ENCODE measurements around the gene COL1A1.

COL1A1 gene

DNA sequence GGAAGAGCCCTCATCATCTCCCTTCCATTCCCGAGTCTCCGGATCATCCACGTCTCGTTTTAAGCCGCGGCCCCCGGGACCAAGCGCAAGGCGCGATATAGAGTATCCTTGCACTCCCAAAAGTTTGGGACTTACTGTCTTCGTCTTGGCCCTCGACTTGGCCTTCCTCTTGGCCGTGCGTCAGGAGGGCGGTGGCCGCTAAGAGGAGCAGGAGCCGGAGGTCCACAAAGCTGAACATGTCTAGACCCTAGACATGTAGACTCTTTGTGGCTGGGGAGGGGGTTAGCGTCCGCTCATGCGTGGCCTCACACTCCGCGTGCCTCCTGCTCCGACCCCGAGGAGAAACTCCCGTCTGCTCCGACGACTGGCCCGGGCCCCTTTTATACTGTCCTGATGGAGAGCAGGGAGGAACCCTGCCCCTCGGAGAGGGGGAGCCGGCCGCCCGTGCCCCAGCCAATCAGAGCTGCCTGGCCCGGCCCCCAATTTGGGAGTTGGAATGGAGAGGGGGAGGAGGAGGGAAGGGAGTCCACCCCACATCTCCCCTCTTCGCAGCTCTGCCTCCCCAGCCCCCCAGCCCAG, at the start of gene COL1A1:
Gene COL1A1 (minus strand): TSS at position 356 of the 579 bp plus-strand sequence. CDS start 118 bp downstream, at position 238.
- no peak for DNase-seq (ENCODE audit: low spot score)

DNA sequence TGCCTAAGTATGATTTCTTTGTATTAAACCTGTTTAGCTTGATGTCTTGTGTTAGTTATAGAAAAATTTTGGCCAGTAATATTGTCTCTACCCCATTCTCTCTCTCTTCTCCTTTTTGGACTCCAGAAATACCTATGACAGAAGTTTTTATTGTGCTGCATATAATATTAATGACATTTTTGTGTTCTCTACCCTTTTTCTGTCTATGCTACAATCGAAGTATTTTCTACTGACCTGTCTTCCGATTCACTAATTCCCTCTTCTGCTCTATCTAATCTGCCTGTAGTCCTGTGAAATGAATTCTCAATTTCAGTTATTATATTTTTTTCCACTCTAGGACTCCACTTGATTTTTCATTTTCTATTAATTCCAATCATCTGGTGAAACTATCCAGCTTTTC, 46.8 kb upstream of the COL1A1 start:
- no peak for DNase-seq (ENCODE audit: low spot score)

DNA sequence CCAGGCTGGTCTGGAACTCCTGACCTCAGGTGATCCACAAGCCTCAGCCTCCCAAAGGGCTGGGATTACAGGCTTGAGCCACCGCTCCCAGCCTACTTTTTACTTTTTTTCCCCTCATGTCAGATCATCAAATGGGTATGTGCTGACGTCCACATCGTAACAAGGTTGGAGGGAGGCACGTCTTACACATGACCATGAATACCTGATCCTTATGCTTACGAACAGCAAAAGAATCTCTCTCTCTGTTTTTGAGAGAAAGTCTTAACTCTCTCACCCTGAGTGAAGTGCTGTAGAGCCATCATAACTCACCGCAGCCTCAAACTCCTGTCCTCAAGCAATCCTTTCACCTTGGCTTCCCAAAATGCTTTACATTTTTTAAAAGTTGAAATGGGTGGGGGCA, 43.3 kb upstream of the COL1A1 start:
- no peak for DNase-seq (ENCODE audit: low spot score)

DNA sequence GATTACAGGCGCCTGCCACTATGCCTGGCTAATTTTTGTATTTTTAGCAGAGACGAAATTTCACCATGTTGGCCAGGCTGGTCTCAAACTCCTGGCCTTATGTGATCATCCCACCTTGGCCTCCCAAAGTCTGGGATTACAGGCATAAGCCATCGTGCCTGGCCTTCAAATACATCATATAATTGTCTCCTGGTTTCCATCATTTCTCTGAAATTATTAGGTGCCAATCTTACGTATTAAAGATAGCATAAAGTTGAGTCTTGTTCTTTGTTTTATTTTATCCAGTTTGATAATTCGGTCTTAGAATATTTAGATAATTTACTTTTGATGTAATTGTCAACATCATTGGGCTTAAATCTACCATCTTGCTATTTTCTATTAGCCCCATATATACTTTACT, 40.0 kb upstream of the COL1A1 start:
- DNase-seq (ENCODE audit: low spot score): no peak

DNA sequence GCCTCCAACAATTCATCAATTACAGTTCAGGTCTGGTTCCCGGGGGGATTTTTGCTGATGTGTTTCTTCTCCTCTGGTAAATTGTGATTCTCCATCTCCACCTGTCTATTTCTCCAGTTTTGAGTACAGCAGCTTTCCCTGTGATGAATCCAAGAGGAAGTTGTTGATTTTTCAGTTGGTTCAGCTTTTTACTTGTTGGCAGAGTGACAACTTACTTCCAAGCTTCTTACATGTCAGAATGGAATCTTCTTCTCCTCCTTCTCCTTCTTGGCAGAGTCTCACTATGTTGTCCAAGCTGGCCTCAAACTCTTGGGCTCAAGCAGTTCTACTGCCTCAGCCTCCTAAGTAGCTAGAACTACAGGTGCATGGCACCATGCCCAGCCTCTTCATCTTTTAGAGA, 39.4 kb upstream of the COL1A1 start:
- DNase-seq (ENCODE audit: low spot score): no peak

DNA sequence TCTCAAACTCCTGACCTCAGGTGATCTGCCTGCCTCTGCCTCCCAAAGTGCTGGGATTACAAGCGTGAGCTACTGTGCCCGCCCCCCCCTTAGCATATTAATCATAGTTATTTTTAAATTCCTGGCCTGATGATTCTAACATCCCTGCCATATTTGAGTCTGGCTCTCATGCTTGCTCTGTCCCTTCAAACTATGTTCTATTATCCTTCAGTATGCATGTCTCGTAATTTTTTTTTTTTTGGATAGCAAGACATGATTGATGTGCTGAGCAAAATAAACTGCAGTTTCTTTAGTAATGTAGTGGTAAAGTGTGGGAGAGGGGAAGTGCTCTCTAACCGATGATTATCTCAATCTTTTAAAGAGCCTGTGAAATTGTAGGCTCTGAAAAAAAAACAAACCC, 38.5 kb upstream of the COL1A1 start:
- no peak for DNase-seq (ENCODE audit: low spot score)

DNA sequence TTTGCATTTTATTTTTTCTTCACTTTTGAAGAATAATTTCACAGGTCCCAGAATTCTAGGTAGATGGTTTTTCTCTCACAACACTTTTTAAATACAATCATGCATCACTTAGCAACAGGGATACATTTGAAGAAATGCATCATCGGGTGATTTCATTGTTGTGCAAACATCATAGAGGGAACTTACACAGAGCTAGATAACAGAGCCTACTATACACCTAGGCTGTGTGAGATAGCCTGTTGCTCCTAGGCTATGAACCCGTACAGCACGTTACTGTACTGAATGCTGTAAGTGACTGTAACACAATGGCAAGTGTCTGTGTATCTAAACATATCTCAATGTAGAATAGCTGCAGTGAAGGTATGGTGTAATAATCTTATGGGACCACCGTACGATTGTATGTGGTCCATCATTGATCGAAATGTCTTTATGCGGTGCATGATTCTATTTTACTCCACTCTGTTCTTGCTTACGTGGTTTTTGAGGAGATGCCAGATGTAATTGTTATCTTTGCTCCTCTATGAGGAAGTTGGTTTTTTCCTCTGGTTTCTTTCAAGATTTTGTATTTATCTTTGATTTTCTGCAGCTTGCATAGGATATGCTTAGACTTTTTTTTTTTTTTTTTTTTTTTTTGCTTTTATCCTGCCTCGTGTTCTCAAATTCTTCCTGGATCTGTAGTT, 37.3 kb upstream of the COL1A1 start:
- DNase-seq (ENCODE audit: low spot score): no peak

DNA sequence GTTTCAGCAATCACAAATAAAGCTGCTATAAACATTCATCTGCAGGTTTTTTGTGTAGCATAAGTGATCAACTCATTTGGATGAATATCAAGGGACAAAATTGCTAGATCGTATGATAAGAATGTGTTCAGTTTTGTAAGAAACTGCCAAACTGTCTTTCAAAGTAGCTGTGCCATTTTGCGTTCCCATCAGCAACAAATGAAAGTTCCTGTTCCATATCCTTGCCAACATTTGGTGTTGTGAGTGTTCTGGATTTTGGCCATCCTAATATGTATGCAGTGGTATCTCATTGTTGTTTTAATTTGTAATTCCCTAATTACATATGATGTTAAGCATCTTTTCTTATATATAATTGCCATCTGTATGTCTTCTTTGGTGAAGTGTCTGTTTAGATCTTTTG, 36.5 kb upstream of the COL1A1 start:
- DNase-seq (ENCODE audit: low spot score): no peak

DNA sequence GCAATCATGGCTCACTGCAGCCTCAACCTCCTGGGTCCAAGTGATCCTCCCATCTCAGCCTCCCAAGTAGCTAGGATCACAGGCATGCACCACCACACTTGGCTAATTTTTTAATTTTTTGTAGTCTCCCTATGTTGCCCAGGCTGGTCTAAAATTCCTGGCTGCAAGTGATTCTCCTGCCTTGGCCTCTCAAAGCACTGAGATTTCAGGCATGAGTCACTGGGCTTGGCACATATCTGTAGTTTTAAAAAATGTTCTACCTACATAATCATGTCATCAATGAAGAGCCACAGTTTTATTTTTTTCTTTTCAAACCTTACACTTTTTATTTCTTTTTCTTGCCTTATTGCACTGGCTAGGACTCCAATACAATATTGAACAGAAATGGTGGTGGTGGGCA, 33.1 kb upstream of the COL1A1 start:
- no peak for DNase-seq (ENCODE audit: low spot score)

DNA sequence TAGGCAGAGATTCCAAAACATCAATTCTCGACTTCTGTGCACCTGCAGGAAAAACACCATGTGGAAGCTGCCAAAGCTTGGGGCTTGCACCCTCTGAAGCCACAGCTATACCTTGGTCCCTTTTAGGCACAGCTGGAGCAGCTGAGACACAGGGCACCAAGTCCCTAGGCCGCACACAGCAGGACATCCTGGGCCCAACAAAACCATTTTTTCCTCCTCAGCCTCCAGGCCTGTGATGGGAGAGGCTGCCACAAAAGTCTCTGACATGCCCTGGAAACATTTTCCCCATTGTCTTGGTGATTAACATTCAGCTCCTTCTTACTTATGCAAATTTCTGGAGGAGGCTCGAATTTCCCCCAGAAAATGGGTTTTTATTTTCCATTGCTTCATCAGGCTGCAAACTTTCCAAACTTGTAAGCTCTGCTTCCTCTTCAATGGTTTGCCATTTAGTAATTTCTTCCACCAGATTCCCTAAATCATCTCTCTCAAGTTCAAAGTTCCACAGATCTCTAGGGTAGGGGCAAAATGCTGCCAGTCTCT, 24.3 kb upstream of the COL1A1 start:
- DNase-seq (ENCODE audit: low spot score): no peak

DNA sequence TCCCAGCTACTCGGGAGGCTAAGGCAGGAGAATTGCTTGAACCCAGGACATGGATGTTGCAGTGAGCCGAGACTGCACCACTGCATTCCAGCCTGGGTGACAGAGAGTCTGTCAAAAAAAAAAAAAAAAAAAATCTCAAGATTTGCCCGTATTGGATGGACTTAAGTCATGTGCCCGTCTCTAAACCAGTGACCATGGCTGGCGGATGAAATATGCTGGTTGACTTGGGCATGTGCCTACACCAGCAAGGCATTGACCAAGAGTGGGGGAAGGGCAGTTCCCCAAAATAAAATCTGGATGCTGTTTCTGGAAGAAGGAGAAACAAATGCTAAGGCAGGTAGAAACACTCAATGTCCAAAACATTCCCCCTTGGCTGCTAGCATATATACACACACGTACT, 21.5 kb upstream of the COL1A1 start:
- no peak for DNase-seq (ENCODE audit: low spot score)

DNA sequence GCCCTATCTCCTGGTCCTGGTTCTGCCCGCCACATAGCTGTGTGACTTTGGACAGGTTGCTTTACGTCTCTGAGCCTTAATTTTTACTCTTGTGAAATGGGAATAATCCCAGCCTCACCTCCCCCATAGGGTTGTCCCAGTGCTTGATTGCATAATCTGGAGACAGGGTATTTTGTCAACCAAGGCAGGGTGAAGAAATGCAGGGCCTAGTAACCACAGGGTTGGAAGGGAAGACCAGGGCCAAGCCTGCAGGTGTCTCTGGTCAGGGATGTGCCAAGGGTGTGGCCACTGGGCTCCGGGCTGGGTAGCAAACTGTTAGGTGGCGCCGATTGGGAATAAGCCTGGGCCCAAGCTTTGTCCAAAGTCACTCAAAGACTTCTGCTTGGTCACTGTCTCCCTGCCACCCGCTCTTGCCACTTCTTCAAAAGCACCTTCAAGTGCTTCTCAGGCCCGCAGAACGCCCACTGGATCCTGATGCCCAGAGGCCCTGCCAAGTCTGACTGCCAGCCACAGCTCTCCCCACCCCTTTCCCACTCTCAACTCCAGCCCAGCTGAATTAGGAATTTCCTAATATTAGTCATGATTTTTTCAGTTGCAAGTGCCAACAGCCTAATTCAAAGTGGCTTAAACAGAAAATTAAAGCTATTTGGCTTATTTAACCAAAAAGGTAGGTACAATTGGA, 20.6 kb upstream of the COL1A1 start:
- DNase-seq (ENCODE audit: low spot score): no peak

DNA sequence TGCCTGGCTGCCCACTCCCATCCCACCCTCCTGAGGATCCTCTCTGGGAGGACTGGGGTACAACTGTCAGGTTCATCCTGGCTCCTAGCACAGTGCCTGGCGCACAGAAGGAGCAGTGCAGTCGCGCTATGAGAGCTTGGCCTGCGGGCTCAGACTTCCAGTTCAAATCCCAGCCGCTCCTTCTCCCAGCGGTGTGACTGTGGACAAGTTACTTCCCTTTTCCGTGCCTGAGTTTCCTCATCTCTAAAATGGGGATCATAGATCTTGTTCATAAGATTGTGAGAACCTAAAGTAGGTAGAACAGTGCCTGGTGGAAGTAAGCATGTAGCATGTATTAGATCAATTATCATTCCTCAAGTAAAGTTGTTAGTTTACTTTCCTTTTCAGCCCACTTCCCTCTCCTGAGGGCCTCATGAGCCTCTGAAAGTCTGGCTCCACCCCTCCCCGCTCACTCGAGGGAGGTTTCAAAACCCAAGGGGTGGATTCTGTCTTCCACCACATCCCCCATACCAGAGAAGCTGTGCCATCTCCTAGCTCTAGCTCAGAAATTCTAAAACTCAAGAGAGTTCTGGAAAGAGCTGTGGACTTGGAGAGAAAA, 19.9 kb upstream of the COL1A1 start:
- no peak for DNase-seq (ENCODE audit: low spot score)

DNA sequence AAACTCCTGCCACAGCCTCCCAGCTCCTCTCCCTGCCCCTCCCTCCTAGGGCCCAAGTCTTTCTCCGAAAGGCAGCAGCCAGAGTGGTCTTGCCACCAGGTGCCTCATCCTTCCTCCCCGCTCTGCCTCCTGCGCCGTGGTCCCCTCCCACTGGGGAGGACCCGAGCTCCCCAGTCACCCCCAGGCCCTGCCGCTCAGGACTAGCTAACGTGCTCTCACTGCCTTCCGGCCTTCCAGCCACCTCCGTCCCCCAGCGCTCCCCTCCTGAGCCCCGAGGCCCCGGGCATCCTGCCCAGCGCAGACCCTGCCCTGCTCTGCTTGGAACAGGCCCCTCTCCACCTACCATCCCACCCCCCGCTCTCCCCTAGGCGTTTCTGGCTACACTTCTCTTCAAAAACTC, 19.4 kb upstream of the COL1A1 start:
- no peak for DNase-seq (ENCODE audit: low spot score)

DNA sequence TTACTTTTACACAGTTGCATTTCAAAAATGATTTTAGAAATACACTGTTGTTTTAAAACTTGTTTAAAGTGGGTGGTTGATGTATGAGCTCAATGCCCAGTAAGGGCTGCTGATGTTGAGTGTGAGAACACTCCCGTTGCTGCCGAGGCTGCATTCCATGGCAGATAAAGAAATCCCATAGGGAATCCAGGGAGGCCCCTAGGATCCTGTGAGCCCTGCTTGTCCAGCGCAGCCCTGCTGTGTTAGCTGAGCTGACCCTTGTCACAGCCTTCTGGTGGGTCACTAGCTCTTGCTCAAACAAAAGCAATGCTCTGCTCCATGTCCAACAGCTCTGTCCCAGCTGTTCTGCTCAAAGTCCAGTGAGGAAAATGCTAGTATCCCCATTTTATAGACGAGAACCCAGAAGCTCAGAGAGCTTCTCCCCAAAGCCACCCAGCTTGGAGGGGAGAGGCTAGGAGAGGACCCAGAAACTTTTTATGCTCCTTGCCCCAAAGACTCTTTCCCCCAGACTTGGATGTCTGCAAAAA, 18.6 kb upstream of the COL1A1 start:
- DNase-seq (ENCODE audit: low spot score): peak; percentile 52

DNA sequence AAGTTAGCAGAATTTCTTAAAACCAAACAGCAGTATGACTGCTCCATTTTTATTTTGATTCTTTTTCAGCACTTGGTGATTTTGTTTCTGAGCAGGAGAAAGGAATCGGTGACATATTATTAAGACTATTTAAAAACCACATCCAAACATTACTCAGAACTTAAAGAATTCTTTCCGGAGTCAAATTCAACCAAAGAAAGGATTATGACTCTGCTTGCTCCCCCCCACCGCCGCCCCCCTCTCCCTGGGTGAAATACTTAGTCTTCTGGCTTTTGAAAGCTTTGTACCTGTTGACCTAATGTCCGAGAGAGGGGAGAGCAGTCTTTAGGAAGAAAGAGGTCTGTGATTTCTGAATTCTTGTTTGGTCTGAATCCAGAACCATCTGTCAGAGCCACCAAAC, 17.9 kb upstream of the COL1A1 start:
- DNase-seq (ENCODE audit: low spot score): no peak

DNA sequence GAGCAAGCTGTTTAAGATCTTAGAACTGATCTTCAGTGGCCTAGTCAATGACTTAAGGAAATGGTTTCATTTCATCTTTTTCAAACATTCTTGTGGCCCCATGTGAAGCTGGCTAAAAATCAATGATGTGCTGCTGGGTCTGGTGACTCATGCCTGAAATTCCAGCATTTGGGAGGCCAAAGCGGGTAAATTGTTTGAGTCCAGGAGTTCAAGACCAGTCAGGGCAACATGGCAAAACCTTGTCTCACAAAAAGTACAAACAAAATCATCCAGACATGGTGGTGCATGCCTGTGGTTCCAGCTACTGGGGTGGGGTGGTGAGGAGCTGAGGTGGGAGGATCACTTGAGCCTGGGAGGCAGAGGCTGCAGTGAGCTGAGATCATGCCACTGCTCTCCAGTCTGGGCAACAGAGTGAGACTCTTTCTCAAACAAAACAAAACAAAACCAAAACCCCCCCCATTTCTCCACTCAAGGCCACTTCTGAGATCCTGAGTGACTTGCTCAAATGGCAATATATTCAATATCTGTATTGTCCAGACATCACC, 17.4 kb upstream of the COL1A1 start:
- no peak for DNase-seq (ENCODE audit: low spot score)

DNA sequence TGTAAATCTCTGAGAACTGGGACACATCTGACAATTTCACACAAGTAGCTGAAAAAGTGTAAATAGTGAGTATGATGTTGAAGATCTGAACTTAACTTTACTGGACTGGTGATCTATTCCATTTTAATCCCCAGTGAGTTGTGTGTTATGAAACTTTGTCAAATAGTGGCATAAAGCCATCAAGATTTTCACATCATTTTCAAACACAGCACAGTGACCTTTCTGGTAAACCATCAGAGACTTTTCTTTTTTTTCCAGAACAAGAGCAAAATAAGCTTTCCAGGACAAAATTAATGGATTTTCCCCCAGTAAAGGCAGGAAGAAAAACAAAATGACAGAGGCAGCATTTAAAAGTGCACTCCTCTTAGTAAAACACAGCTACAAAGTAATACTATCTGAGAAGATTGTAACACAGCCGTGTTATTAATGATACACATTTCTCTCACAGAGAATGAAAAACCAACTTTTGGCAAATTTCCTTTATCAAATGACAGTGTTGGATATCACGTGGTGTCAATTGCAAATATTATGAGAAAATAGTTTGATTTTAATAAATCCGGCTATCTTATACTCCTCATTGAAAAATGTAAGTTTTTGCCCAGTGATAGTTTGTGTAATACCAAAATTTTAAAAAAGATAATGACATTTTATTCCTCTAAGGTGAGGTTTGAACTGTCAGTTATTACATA, 16.8 kb upstream of the COL1A1 start:
- DNase-seq (ENCODE audit: low spot score): no peak

DNA sequence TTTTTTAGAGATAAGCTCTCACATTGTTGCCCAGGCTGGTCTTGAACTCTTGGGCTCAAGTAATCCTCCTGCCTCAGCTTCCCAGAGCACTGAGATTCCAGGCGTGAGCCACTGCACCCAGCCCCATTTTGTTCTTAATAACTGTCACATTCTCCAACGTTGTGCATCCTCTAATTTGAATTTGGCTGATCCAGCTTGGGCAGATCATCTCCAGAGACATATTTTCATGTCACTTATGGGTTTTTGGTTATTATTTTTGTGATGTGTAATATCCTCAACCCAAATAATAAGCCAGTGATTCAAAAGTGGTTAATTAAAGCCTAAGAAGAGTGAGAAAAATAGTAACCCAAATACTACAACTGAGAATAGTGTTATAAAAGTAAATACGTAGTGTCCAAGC, 16.2 kb upstream of the COL1A1 start:
- no peak for DNase-seq (ENCODE audit: low spot score)

DNA sequence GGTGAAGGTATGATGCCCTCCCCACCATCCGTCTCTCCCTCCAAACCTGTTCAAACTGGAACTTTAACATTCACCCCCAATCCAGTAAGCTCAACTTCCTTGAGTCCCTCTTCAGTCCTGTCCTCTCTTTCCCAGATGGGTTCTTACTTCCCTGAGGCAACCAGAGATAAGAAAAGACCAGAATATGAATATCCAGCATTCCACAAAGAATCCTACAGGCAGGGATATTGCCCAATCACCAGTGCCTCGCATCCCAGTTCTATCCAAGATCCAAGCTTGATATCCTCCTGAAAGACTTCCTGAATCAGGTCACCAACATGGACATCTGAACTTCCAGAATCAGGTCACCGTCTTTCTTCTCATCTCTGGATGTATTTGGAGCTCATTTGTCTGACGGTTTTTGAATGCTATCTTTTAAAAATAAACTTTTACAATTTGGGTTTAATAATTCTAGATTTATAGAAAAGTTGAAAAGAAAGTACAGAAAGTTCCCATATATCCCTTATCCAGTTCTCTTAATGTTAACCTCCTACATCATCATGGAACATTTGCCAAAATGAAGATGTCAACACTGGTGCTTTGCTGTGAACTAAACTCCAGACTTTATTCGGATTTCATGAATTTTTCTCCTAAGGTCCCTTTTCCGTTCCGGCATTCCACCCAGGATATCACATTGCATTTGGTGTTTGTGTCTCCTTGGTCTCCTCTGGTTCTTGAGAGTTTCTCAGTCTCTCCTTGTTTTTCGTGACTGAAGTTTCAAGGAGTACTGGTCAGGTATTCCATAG, 13.7 kb upstream of the COL1A1 start:
- no peak for DNase-seq (ENCODE audit: low spot score)

All from HuH-7.5 (cell line).